HL-60 (cell line): ENCODE data around the gene PLEKHA5.

Experiments used
- DNase-seq, 2 experiments: peaks; one replicate each; pipeline ENCODE4 v3.0.0-alpha.2; 2010 to 2020; ENCODE audit warnings: low read depth in 1 of 2, low spot score in 1 of 2
- H3K27ac ChIP-seq: fragments of 250-450 bp; sonication (Bioruptor Pico); replicated peaks from 2 replicates; pipeline ENCODE4 v1.5.1; 2020; ENCODE audit warnings: mild to moderate bottlenecking, moderate library complexity
- H3K27me3 ChIP-seq: fragments of 250-450 bp; sonication (Bioruptor Pico); 2 replicates; pipeline ENCODE4 v1.5.1; 2021; ENCODE audit warnings: mild to moderate bottlenecking, moderate library complexity; ENCODE audit not compliant: insufficient read depth, poor library complexity, severe bottlenecking
- H3K4me3 ChIP-seq: replicated peaks from 2 replicates; pipeline ENCODE4 v1.5.1; 2011; ENCODE audit warnings: mild to moderate bottlenecking, control low read depth, low read length; ENCODE audit not compliant: insufficient read depth
- GABPA ChIP-seq: IDR thresholded peaks from 2 replicates; pipeline ENCODE4 v1.6.1; 2012; ENCODE audit warnings: low read depth
- POLR2AphosphoS5 ChIP-seq: IDR thresholded peaks from 2 replicates; pipeline ENCODE4 v1.6.1; 2012; ENCODE audit warnings: low read depth
- SPI1 ChIP-seq: IDR thresholded peaks from 2 replicates; pipeline ENCODE4 v1.6.1; 2012; ENCODE audit warnings: low read depth, mild to moderate bottlenecking, borderline replicate concordance
- TF ChIP-seq, protein P1 (sequence below): IDR thresholded peaks from one replicate; pipeline ENCODE4 v1.5.1; 2011; ENCODE audit warnings: low read length, control low read depth, inconsistent platforms; ENCODE audit not compliant: insufficient read depth
- TF ChIP-seq, protein P2 (sequence below): IDR thresholded peaks from 2 replicates; pipeline ENCODE4 v1.6.1; 2012; ENCODE audit warnings: low read depth; ENCODE audit not compliant: insufficient replicate concordance

The PLEKHA5 gene

DNA sequence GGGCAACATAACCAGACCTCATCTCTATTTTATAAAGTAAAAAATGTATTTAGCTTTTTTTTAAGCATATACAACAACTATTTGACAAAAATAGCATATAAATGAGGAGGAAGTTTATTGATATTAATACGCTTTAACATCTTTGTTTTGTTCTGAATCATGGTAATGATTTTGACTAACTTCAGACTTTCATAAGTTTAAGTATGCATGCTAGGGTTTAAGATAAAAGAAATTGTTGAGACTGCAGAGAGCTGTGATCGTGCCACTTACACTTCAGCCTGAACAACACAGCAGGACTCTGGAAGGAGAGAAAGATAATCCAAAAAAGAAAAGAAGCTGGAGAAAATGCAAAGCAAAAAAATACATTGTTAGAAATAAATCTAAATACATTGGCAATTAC, 221.8 kb downstream of the PLEKHA5 start:
- Histone ChIP-seq H3K4me3 (no peak overlapping the region), H3K27me3 (no peaks in the 10 kb centered on the region), H3K27ac (no peak overlapping the region)
- no peak for DNase-seq
- TF ChIP-seq POLR2AphosphoS5 (no peak), GABPA (no peak), SPI1 (no peak)
- TF ChIP-seq, protein P1, sequence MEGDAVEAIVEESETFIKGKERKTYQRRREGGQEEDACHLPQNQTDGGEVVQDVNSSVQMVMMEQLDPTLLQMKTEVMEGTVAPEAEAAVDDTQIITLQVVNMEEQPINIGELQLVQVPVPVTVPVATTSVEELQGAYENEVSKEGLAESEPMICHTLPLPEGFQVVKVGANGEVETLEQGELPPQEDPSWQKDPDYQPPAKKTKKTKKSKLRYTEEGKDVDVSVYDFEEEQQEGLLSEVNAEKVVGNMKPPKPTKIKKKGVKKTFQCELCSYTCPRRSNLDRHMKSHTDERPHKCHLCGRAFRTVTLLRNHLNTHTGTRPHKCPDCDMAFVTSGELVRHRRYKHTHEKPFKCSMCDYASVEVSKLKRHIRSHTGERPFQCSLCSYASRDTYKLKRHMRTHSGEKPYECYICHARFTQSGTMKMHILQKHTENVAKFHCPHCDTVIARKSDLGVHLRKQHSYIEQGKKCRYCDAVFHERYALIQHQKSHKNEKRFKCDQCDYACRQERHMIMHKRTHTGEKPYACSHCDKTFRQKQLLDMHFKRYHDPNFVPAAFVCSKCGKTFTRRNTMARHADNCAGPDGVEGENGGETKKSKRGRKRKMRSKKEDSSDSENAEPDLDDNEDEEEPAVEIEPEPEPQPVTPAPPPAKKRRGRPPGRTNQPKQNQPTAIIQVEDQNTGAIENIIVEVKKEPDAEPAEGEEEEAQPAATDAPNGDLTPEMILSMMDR, result no peak
- TF ChIP-seq, protein P2, sequence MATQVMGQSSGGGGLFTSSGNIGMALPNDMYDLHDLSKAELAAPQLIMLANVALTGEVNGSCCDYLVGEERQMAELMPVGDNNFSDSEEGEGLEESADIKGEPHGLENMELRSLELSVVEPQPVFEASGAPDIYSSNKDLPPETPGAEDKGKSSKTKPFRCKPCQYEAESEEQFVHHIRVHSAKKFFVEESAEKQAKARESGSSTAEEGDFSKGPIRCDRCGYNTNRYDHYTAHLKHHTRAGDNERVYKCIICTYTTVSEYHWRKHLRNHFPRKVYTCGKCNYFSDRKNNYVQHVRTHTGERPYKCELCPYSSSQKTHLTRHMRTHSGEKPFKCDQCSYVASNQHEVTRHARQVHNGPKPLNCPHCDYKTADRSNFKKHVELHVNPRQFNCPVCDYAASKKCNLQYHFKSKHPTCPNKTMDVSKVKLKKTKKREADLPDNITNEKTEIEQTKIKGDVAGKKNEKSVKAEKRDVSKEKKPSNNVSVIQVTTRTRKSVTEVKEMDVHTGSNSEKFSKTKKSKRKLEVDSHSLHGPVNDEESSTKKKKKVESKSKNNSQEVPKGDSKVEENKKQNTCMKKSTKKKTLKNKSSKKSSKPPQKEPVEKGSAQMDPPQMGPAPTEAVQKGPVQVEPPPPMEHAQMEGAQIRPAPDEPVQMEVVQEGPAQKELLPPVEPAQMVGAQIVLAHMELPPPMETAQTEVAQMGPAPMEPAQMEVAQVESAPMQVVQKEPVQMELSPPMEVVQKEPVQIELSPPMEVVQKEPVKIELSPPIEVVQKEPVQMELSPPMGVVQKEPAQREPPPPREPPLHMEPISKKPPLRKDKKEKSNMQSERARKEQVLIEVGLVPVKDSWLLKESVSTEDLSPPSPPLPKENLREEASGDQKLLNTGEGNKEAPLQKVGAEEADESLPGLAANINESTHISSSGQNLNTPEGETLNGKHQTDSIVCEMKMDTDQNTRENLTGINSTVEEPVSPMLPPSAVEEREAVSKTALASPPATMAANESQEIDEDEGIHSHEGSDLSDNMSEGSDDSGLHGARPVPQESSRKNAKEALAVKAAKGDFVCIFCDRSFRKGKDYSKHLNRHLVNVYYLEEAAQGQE, result no peak

DNA sequence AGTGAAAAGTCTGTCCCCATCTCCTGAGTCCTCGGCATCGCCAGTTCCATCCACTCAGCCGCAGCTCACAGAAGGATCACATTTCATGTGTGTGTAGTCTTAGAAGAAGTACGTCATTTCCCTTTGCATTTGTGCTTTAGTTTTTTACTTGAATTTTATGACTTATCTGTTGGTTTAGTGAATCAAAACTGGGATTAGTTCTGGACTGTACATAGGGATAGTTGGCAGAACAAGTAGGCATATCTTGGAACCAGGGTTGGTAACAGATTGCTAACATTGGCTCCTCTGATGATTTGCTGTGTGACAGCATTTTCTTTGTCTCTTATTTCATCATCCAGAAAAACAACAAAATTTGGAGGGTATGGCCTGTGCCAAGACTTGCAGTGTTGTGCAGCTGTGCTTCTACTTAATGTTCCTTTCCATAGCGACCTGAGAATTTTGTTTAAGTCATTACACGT, 240.2 kb downstream of the PLEKHA5 start:
- H3K27ac ChIP-seq, result no peak overlapping the region
- no peak overlapping the region for H3K4me3 ChIP-seq
- DNase-seq, result no peak
- TF ChIP-seq, protein P2, result no peak
- no peak for TF ChIP-seq GABPA
- no peak for TF ChIP-seq SPI1
- TF ChIP-seq, protein P1, result no peak
- no peak for TF ChIP-seq POLR2AphosphoS5
- no peaks in the 10 kb centered on the region for H3K27me3 ChIP-seq

DNA sequence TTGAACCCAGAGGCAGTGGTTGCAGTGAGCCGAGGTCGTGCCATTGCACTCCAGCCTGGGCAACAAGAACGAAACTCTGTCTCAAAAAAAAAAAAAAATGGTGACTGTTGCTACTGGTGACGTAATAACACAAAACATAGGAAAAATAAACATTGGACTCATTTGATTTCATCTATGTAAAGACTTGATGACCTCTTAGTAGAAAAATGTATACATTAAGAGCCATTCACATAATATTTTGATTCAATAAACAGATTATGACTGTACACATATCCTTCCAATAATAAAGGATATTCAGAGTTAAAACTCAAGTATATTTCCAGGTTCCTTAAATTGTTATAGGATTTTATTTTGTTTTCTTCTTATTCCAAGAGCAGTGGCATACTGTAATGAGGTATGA, 244.1 kb downstream of the PLEKHA5 start:
- TF ChIP-seq POLR2AphosphoS5 (no peak), SPI1 (no peak), GABPA (no peak)
- TF ChIP-seq, protein P1, result no peak
- TF ChIP-seq, protein P2, result no peak

More for the DNA sequence above, 244.1 kb downstream of the PLEKHA5 start:
- H3K27me3 ChIP-seq, result no peaks in the 10 kb centered on the region
- no peak for DNase-seq
- H3K4me3 ChIP-seq, result no peak overlapping the region
- H3K27ac ChIP-seq, result no peak overlapping the region
